Endothelial cell of hepatic sinusoid (primary cell): ENCODE results near the gene PHF21A.
"Not testable (repeated sequence)": the region's sequence is repeated elsewhere in the genome, so short reads cannot be mapped to it uniquely, and the experiment has no call there.

ENCODE experiments used
- in situ Hi-C: cut with HindIII; loops from 2 replicates; pipeline ENCODE4 v1.10.0; 2017; ENCODE audit warnings: low sequenced_read_pairs

The PHF21A gene

GRCh38 chr11:45910623-45911022 lies 210.6 kb downstream of the PHF21A start:
- in situ Hi-C loops: no loop called here

DNA sequence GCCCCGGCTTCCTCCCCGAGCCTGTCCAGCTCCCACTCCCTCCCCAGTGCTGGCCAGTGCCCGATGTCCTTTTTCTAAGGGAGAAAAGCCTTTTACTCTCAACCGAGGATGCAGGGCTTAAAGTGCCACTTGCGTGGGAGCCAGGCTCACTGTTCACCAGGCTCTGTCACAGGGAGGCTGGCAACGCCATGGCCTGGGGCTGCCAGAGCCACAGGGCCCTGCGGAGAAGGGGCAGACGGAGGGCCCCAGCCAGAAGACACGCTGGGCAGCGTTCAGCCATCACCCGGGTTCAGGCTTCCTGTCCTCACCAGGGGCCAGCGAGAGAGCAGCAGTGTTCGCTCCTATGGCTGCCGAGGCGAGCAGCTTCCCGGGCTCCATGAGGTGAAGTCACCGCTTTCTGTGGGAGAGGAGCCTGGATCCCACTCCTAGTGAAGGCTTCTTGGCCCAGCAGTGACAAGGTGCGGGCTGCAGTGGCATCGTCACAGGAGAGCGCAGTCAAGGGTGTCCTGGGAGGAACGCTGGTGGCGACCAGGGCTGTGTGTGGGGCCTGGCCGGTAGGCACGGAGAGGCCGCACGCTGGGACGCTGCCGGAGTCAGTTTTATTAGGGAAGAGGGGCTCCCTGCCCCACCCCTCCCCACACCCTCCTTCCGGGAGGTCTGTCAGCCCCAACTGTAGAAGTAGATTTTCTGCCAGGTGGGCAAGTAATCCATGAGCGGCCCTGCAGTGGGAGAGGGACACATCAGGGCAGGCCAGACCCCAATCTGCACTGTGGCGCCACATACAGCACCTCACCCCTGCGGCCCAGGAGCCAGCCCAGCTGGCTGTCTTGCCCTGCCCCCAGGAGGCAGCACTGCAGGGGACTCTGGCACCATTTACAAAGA lies 211.4 kb downstream of the PHF21A start:
- in situ Hi-C loops: no loop called here

DNA sequence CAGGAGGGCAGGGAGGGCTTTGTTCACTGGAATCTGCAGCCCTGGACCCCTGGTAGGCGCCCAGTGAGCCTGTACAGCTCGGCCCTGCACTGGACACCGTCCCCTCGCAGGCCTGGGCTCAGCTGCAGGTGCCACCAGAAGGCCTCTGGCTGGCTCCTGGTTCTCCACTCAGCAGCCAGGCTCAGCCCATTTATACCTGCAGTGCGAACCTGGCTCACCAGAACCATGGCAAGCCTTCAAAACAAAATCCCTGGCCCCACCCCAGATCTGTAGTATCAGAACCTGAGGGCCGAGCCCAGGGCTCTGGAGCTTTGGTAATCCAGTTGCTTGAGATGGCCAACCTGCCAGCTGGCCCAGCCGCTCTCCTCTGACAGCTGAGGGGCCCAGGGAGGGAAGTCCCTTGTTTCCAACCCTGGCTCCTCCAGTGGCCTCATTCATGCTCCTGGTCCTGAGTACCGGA lies 213.3 kb downstream of the PHF21A start:
- in situ Hi-C loops: no loop called here

GRCh38 chr11:45906965-45907611 lies 214.2 kb downstream of the PHF21A start, which contains the start of gene FREY1:
Gene FREY1, minus strand, starts transcription at chr11:45907271. Its CDS starts 26 bp downstream, at chr11:45907245.
- in situ Hi-C loops: no loop called here

GRCh38 chr11:45906096-45906682 lies 215.1 kb downstream of the PHF21A start:
- in situ Hi-C loops: no loop called here

DNA sequence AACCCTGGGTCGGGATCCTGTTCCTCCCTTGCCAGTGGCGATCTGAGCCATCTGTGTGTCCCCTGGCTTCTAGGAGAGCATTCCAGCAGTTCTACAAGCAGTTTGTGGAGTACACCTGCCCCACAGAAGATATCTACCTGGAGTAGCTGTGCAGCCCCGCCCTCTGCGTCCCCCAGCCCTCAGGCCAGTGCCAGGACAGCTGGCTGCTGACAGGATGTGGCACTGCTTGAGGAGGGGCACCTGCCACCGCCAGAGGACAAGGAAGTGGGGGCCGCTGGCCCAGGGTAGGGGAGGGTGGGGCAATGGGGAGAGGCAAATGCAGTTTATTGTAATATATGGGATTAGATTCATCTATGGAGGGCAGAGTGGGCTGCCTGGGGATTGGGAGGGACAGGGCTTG lies 215.7 kb downstream of the PHF21A start:
- in situ Hi-C loops: not testable (repeated sequence)

- in situ Hi-C loops: no loop called here
Observed at GRCh38 chr11:45905095-45905494, 216.2 kb downstream of the PHF21A start.

GRCh38 chr11:45904309-45904915 lies 216.8 kb downstream of the PHF21A start:
- in situ Hi-C loops: no loop called here

DNA sequence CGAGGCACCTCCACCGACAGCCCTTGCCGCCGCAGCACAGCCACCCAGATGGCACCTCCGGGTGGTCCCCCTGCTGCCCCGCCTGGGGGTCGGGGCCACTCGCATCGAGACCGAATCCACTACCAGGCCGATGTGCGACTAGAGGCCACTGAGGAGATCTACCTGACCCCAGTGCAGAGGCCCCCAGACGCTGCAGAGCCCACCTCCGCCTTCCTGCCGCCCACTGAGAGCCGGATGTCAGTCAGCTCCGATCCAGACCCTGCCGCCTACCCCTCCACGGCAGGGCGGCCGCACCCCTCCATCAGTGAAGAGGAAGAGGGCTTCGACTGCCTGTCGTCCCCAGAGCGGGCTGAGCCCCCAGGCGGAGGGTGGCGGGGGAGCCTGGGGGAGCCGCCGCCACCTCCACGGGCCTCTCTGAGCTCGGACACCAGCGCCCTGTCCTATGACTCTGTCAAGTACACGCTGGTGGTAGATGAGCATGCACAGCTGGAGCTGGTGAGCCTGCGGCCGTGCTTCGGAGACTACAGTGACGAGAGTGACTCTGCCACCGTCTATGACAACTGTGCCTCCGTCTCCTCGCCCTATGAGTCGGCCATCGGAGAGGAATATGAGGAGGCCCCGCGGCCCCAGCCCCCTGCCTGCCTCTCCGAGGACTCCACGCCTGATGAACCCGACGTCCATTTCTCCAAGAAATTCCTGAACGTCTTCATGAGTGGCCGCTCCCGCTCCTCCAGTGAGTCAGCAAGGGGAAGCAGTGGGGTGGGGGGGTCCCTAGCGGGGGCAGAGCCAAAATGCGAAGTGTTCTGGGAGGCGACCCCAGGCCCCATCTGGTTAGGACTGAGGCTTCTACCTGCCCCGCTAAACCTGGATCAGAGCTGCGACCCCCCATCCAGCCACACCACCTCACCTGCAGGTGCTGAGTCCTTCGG lies 218.5 kb downstream of the PHF21A start:
- in situ Hi-C loops: no loop called here

DNA sequence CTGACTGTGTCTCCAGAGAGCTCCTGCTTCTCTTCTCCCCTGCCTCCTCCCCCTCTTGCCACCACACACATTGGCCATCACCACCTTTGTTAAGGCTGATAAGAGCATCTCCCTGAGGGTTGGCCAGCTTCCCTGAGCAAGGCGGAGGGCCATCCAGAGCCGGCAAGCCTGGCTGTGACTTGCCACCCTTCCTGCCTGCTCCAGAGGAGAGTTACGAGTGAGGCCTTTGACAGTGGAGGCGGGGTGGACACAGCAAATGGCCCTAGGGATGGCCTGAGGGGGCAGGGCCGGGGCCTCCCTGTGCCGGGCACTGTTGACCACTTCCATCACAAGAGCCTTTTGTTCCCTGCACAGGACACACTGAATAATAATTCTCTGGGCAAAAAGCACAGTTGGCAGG lies 219.6 kb downstream of the PHF21A start:
- in situ Hi-C loops: no loop called here

- in situ Hi-C loops: no loop called here
Observed at GRCh38 chr11:45900916-45901617, 220.2 kb downstream of the PHF21A start.

- in situ Hi-C loops: not testable (repeated sequence)
Observed at GRCh38 chr11:45900175-45900800, 221.0 kb downstream of the PHF21A start.

GRCh38 chr11:45899448-45900174 lies 221.6 kb downstream of the PHF21A start:
- in situ Hi-C loops: no loop called here

- in situ Hi-C loops: no loop called here
Observed at GRCh38 chr11:45899086-45899447, 222.2 kb downstream of the PHF21A start.

DNA sequence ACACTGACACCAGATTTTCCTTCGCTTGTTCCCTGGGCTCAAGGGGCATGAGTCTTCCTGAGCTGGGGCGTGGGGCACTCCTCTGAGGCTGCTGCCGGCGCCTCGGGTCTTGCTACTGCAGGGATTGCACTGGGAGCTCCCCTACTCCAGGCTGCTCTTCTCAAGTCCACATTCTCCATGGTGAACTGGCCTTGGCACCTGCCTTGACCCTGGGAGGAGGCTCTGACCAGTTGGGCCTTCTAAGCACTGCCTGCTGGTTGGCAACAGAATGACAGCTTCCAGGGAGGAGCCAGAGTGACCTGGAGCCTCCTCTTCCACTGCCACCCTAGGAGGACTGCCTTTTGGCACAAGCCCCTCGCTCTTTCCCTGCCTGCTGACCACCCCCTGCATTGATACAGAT lies 223.7 kb downstream of the PHF21A start:
- in situ Hi-C loops: no loop called here

- in situ Hi-C loops: no loop called here
Observed at GRCh38 chr11:45896422-45896984, 224.8 kb downstream of the PHF21A start.

- in situ Hi-C loops: no loop called here
Observed at GRCh38 chr11:45895553-45896259, 225.5 kb downstream of the PHF21A start.
